ENCODE measurements around the gene S100P. TPM values are rescaled to one million over a fixed set of nuclear protein-coding genes. Genes with fewer than 3 reads are reported as not detected.

Gene S100P
- total and polyA plus RNA-seq, 2 of the 4 experiments (the other 2 are of a cell fraction), result not detected

- Histone ChIP-seq H3K4ac (ENCODE audit: low read depth, low read length) (peak overlapping the region; percentile 80), H2AK9ac (replicated peaks; ENCODE audit: low read depth, low read length, poor library complexity) (peak overlapping the region; percentile 13), H3K9me3 (ENCODE audit: control insufficient read depth, insufficient read depth, low read length) (no peaks in the 10 kb centered on the region), H3K9me1 (ENCODE audit: insufficient read depth, low read length) (peaks cover 16% of the 10 kb centered on the region; the same call in 1 of the 2 replicates), H3K56ac (ENCODE audit: extremely low read depth, insufficient read depth, low read length) (no peak overlapping the region; the same call in none of the 2 replicates), H3K4me1 (ENCODE audit: control insufficient read depth, insufficient read depth, low read length) (peaks cover 20% of the 10 kb centered on the region), H4K91ac (ENCODE audit: insufficient read depth, low read depth, low read length) (peak overlapping the region; percentile 87), H4K5ac (ENCODE audit: low read depth, low read length) (peak overlapping the region; percentile 41), H3K27me3 (ENCODE audit: control insufficient read depth, insufficient read depth, low read length) (no peaks in the 10 kb centered on the region), H3K14ac (replicated peaks; ENCODE audit: low read depth, low read length) (peak overlapping the region; percentile 73), H3K79me1 (ENCODE audit: low read depth in 1 of 2, low read length in 2 of 2) (peaks cover 0 to 8% of the 10 kb centered on the region in 2 experiments; a peak in 1 of 4 replicates), H2BK20ac (ENCODE audit: low read depth, low read length) (peak overlapping the region; percentile 14), H2AFZ (replicated peaks; ENCODE audit: low read length, poor library complexity) (peak overlapping the region; percentile 91), H2BK15ac (ENCODE audit: low read depth, low read length) (peak overlapping the region; percentile 13; the same call in 2 of the 3 replicates), H4K20me1 (ENCODE audit: insufficient read depth, low read length) (no peaks in the 10 kb centered on the region), H3K23ac (ENCODE audit: low read depth, low read length) (peak overlapping the region; percentile 31), H3K4me2 (ENCODE audit: low read depth, low read length) (peak overlapping the region; percentile 14), H3K9ac (ENCODE audit: low read depth, low read length) (peak overlapping the region; percentile 47; the same call in 1 of the 2 replicates), H3K4me3 (ENCODE audit: insufficient read depth, low read depth, low read length) (no peak overlapping the region), H4K8ac (ENCODE audit: low read depth in 2 of 2, low read length in 2 of 2) (peak overlapping the region; percentile 41 to 78), H3K36me3 (ENCODE audit: control insufficient read depth, insufficient read depth, low read length) (no peaks in the 10 kb centered on the region), H2AK5ac (ENCODE audit: low read depth, low read length) (peak overlapping the region; percentile 89), H2BK120ac (ENCODE audit: low read depth, low read length) (peak overlapping the region; percentile 87), H2BK5ac (ENCODE audit: low read depth, low read length, poor library complexity, severe bottlenecking) (peak overlapping the region; percentile 66), H3K27ac (ENCODE audit: insufficient read depth, low read length) (peak overlapping the region; percentile 66), H3K18ac (ENCODE audit: low read depth, low read length) (peak overlapping the region; percentile 16)
- no TSS peak for BruUV-seq (replicated peaks)
- dilution Hi-C loops (cut with HindIII; ENCODE audit: low sequenced_read_pairs, unreplicated experiment), result no loop called here
- POLR2A ChIA-PET (ENCODE audit: unreplicated experiment), result no interaction called here
- intact Hi-C loops (cut with micrococcal nuclease), result no loop called here
- DNase-seq (no peak), ATAC-seq (ENCODE audit: low read depth) (no peak)
- CTCF ChIA-PET, result interaction anchor here (1.2 to 1.5 kb wide), 2 partner anchors 13 to 21 kb away, joined by 3 read pairs; partner anchors contain the start of gene MRFAP1L1
- 92% methylated on average over 9 of the region's 24 CpGs; no CpG with 5 or more reads in 1 of the 2 experiments for WGBS, 2 experiments (ENCODE audit: extremely low coverage in 2 of 2, insufficient read length in 1 of 2)
- in situ Hi-C loops (cut with MboI; ENCODE audit: low sequenced_read_pairs), result no loop called here
- TF ChIP-seq SMC3 (IDR thresholded peaks at IDR 0.05; ENCODE audit: low read depth, low read length) (no peak), CTCF (conservative IDR thresholded peaks at IDR 0.05; ENCODE audit: low read depth, low read length) (no peak), CEBPB (IDR thresholded peaks at IDR 0.05; ENCODE audit: low read depth, low read length) (no peak), POLR2A (IDR thresholded peaks at IDR 0.05; ENCODE audit: low read depth, low read length) (no peak), ELK1 (IDR thresholded peaks at IDR 0.05; ENCODE audit: borderline replicate concordance, low read depth, low read length) (no peak), FOS (IDR thresholded peaks at IDR 0.05; ENCODE audit: low read depth, low read length) (no peak), BHLHE40 (IDR thresholded peaks at IDR 0.05; ENCODE audit: low read depth, low read length) (no peak), NFE2L2 (IDR thresholded peaks at IDR 0.05; ENCODE audit: low read depth, low read length) (no peak), RAD21 (IDR thresholded peaks at IDR 0.05; ENCODE audit: low read length) (no peak), USF2 (IDR thresholded peaks at IDR 0.05; ENCODE audit: low read depth, low read length) (no peak), CHD1 (IDR thresholded peaks at IDR 0.05; ENCODE audit: low read depth, low read length) (no peak), MAFK (IDR thresholded peaks at IDR 0.05; ENCODE audit: low read depth, low read length) (no peak), RFX5 (IDR thresholded peaks at IDR 0.05; ENCODE audit: low read depth, low read length) (no peak), MXI1 (IDR thresholded peaks at IDR 0.05; ENCODE audit: borderline replicate concordance, low read depth, low read length) (no peak)
These were observed 5.5 kb upstream of the S100P start for GRCh38 chr4:6687947-6688878.
